Testis (tissue), 2 donors: ENCODE data around the gene BAIAP2.

ENCODE experiments used
- CTCF ChIP-seq, 3 experiments: fragments of 450-650 bp in 2 of 3; fragments of 200-600 bp in 1 of 3; sonication (generic) in 1 of 3; IDR thresholded peaks; one replicate each; pipeline ENCODE4 v1.5.1; 2016 to 2019; ENCODE audit warnings: antibody characterized with exemption in 3 of 3, mild to moderate bottlenecking in 2 of 3, moderate library complexity in 1 of 3
- POLR2A ChIP-seq: fragments of 450-650 bp; IDR thresholded peaks from one replicate; pipeline ENCODE4 v1.6.1; 2017; ENCODE audit warnings: antibody characterized with exemption, mild to moderate bottlenecking, moderate library complexity

- no peak for TF ChIP-seq CTCF (IDR thresholded peaks at IDR 0.05)
- TF ChIP-seq POLR2A = no peak
Observed at GRCh38 chr17:81126281-81127132, 91.6 kb downstream of the BAIAP2 start.
